Heart left ventricle (tissue), 13 donors: ENCODE data around the gene NAPSA.

Source experiments
- CTCF ChIP-seq, 12 donors: fragments of 200-600 bp; sonication (generic) in 4 of 12; IDR thresholded peaks; one replicate each; pipeline versions ENCODE4 v1.5.0 to v1.8.0; 2018 to 2022; ENCODE audit warnings: antibody characterized with exemption in 12 of 12, mild to moderate bottlenecking in 5 of 12
- POLR2A ChIP-seq, 2 donors: fragments of 450-650 bp; IDR thresholded peaks; one replicate each; pipeline ENCODE4 v1.6.1; 2017; ENCODE audit warnings: antibody characterized with exemption in 2 of 2, mild to moderate bottlenecking in 2 of 2, moderate library complexity in 2 of 2
- donor health status: ischemic (EF 13 %, LVEDD 7.1; RV severe dilation, severe dysfunction).
- donor health status: DM: no; HTN: yes; CAD: no.
- donor health status: DM: no; HTN: no; CAD: no.
- donor health status: ischemic (EF 25% LVEDD 6.9; RV normal size, moderate dysfunction).
- donor health status: ischemic (EF 25% LVEDD 5.7; RV mildly dilated, moderate dysfunction).
- donor health status: ischemic (EF 35%, LVEDD 5.7; RV mildly dilated, moderate dysfunction).
- donor health status: nonischemic (EF 11% LVEDD 7.7; RV severe dilation, severe dysfunction).
- donor health status: DM: yes; HTN: yes; CAD: no.
- donor health status: PGD.
- donor health status: ischemic (EF 29% LVEDD 5.4; RV normal size, mild dysfunction).
- donor health status: nonischemic (EF 23%, LVEDD 6.1; RV moderate dilation, normal function).

GRCh38 chr19:50383001-50383851 is 17.8 kb upstream of the NAPSA start:
- TF ChIP-seq CTCF (IDR thresholded peaks at IDR 0.05) (no peak), POLR2A (IDR thresholded peaks at IDR 0.05) (no peak)
